Middle frontal gyrus (tissue), 1 donor: ENCODE results near the gene PEF1.
A peak's percentile ranks its signal among the peaks of the same experiment; 100 is the strongest.
"Not testable (repeated sequence)": the region's sequence is repeated elsewhere in the genome, so short reads cannot be mapped to it uniquely, and the experiment has no call there.

ENCODE experiments used
- DNase-seq: peaks from one replicate; pipeline ENCODE4 v3.0.0-alpha.2; 2015; ENCODE audit warnings: low spot score; ENCODE audit errors: extremely low spot score

The PEF1 gene

DNA sequence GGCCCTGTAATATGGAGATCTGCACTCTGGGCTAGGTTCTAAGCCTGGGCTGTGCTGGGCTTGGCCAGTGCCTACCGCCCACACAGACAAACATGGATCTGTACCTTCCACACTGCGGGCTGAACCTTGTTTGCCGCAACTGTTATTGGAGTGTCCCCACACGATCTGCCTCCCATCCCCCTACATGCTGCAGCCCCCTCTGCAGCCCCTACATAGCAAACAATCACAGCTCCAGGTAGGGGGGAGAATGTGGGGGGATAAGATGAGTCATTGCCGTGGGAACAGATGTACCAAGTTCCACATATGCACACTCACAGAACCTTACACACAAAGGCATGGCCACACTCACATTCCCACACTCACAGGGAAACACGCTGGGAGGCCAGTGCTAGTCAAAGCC, 29.3 kb downstream of the PEF1 start:
- DNase-seq, result no peak

- DNase-seq, result no peak
Observed at GRCh38 chr1:31614414-31615005, 30.2 kb downstream of the PEF1 start.

- no peak for DNase-seq
Observed at GRCh38 chr1:31609514-31610118, 35.1 kb downstream of the PEF1 start.

DNA sequence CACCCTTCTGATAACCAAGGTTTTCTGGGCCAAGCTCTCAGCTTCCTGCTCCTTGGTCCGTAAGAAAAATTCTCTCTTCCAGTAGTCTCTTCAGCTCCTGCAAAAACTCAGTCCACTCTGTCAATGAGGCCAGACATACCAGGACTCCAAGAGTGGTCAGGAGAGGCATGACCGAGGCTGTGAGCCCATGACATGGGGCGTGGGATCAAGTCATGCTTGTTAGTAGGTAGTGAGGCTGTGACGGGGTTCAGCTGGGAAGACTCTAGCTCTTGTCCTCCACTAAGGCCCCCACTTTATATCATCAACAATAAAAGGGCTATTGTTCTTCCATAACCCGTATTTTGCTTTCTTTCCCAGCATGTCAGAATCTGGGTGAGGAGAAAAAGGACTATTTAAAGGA, 37.3 kb downstream of the PEF1 start:
- no peak for DNase-seq

- DNase-seq, result no peak
Observed at GRCh38 chr1:31605908-31606427, 38.7 kb downstream of the PEF1 start.

- DNase-seq, result no peak
Observed at GRCh38 chr1:31602081-31602480, 42.6 kb downstream of the PEF1 start.

- DNase-seq, result no peak
Observed at GRCh38 chr1:31600641-31601040, 44.0 kb downstream of the PEF1 start.

DNA sequence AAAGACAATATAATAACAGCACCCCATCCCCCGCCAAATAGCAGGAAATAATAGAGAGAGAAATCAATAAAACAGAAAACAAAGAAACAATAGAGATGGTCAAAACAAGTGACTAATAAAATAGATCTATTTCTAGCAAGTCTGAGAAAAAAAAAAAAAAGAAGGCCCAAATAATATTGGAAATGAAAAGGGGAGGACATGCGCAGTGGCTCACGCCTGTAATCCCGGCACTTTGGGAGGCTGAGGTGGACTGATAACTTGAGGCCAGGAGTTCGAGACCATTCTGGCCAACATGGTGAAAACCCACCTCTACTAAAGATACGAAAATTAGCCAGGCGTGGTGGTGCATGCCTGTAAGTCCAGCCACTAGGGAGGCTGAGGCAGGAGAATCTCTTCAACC, 45.7 kb downstream of the PEF1 start:
- no peak for DNase-seq

GRCh38 chr1:31596737-31597097, 48.0 kb downstream of the PEF1 start:
- no peak for DNase-seq

DNA sequence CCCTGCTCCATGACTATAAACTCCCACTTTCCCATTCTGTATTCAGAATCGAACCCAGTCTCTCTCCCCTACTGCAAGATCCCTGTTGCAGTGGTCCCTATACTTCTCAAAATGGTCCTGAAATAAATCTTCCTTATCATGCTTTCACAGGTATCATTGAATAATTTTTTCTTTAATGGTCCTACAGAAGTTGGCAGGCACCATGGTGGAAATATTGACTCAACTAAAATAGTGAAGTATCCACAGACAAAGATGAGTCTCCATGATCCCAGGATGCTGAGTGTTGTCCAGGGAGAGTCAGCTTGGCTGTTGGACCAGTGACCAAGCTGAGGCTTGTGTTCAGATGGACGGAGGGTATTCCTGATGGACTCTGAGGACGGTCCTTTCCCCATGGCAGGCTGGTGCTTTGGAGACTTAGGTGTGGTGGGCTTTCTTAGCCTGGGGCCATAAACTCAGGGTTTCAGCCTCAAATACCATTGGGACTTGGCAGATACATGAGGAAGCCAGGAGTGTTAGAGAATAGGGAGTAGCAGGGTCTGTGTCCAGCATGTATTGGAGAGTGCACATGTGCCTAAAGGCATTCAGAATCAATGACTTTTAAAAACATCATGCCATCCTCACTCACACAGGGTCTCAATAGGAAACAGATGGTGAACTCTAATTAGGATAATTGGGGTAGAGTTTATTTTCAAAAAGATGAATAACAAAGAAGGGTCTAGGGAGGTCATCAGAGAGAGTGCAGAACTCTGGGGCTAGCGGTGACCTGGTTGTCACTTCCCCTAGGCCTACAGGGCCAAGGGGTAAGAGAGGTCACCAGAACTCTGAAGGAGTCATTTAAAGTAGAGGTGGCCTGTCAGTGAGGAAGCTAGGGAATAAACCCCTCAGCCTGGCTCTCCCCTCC, 48.6 kb downstream of the PEF1 start:
- DNase-seq, result no peak

DNA sequence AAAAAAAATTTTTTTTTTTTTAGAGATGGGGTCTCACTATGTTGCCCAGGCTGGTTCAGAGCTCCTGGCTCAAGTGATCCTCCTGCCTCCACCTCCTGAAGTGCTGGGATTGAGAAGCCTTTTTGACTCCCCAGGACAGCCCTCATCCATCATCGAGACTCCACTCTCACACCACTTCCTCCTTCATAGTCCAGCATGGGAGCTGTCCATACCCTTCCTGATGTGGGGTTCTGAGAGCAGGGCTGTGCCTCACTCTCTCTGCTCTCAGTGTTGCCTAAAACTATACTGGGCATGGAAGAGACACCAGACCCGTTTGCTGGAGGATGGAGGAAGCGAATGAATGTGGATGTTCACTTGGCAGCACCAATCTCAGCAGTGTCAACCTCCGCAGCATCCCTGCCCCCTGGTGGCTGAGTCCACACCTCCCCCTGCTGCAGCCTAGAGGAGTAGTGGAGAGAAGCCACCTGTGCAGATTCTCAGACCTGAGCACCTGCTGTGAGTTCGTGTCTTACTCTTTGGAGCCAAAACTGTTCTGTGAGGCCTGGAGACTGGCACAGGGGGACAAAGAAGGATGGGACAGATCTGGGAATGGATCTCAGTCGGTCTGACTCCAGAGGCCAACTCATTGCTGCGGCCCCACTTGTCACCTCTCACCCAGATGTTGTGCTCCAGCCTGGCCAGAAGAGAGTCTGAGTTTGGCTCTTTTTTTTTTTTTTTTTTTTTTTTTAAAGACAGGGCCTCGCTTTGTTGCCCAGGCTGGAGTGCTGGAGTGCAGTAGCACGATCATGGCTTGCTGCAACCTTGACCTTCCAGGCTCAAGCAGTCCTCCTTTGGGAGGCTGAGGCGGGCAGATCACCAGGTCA, 50.7 kb downstream of the PEF1 start:
- DNase-seq, result no peak

DNA sequence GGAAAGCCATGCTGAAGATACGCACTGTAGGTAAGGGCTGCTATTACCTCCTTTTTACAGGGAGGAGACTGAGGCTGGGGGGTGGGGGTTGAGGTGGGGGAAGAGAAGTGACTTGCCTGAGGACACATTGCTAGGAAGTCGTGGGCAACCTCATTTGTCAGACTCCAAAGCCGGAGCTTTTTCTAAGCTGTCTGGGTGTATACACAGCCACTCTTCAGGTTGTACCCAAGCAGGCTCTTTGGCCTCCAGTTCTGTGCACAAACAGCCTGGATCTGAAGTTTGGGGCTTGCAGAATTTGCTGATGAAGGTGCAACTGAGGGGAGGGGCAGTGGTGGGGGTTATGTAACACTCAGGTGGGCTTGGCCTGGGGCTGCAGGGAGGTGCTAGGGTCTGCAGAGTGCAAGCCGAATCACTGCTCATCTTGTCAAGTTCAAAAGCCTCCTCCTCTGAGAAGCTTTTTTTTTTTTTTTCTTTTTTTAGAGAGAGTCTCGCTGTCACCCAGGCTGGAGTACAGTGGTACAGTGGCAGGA, 51.5 kb downstream of the PEF1 start:
- DNase-seq, result no peak

GRCh38 chr1:31592132-31592531, 52.5 kb downstream of the PEF1 start:
- DNase-seq, result no peak

GRCh38 chr1:31591425-31592093, 53.1 kb downstream of the PEF1 start:
- no peak for DNase-seq

DNA sequence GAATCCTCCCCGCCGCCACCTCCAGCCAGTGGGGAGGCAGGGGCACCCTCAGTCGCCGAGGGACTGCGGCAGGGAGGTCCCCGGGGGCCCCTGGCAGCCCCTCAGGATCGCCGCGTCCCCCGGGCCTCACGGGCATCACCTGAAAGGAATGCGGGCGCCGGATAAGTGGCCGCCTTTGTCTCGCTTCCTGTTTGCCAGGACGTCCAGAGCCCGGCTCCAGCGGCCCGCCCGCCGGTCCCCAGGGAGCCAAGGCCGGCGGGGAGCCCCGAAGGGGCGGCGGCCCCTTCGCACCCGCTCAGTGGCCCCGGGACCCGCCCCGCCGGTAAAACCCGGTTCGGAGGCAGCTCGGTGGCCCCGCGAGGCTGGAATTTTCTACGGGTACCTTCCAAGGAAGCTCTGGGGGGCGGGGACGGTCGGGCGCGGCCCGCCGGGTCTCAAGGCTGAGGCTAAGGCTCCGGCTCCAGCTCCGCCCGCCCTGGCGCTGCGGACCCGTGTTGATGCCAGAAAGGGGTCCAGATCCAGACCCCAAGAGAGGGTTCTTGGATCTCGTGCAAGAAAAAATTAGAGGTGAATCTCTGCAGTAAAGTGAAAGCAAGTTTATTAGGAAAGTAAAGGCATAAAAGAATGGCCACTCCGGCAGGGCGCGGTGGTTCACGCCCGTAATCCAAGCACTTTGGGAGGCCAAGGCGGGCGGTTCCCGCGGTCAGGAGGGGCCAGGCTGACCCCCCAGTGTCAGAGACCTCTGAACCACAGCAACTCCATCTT, 55.7 kb downstream of the PEF1 start:
- no peak for DNase-seq

- DNase-seq, result peak; percentile 16
Observed at GRCh38 chr1:31587720-31588423, 56.8 kb downstream of the PEF1 start.

DNA sequence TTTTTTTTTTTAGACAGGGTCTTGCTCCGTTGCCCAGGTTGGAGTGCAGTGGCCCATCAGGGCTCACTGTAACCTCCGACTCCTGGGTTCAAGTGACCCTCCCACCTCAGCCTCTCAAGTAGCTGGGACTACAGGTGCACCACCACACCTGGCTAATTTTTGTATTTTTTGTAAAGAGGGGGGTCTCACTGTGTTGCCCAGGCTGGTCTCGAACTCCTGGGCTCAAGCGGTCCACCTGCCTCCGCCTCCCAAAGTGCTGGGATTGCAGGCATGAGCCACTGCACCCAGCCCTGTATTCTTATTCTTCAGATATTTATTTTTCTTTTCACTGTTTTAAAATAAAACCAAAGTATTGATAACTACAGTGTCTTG, 57.4 kb downstream of the PEF1 start:
- not testable (repeated sequence) for DNase-seq

- DNase-seq, result no peak
Observed at GRCh38 chr1:31586376-31587327, 58.0 kb downstream of the PEF1 start.
